ENCODE data around the gene PRKG2. TPM values are rescaled to one million over a fixed set of nuclear protein-coding genes. Genes with fewer than 3 reads are reported as not detected.

Gene PRKG2
- total and polyA plus RNA-seq, 8 donors = 0.59 to 4.9 (median 0.90) TPM

DNA sequence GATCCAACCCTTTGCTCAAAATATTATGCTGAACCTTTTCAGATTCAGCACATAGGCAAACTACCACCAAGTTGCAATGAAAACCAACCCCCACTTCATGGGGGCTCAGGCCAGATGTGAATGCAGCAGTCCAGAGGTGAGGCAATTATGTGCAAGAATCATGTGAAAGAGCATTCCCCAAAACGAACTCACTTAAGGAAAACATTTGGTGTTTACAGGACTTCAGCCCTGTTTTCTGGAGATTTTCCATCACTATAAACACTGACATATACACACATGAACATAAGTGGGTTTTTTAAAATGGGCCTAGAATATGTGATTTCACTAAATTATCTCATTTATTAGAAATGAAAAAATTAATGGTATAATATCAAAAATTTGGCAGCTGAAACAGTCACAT is 153.0 kb downstream of the PRKG2 start:
- intact Hi-C loops (cut with DNase I) = no loop called here
- WGBS, 2 donors = 27 to 34% methylated on average over 1 of the region's 1 CpG
- TF ChIP-seq, protein P1, sequence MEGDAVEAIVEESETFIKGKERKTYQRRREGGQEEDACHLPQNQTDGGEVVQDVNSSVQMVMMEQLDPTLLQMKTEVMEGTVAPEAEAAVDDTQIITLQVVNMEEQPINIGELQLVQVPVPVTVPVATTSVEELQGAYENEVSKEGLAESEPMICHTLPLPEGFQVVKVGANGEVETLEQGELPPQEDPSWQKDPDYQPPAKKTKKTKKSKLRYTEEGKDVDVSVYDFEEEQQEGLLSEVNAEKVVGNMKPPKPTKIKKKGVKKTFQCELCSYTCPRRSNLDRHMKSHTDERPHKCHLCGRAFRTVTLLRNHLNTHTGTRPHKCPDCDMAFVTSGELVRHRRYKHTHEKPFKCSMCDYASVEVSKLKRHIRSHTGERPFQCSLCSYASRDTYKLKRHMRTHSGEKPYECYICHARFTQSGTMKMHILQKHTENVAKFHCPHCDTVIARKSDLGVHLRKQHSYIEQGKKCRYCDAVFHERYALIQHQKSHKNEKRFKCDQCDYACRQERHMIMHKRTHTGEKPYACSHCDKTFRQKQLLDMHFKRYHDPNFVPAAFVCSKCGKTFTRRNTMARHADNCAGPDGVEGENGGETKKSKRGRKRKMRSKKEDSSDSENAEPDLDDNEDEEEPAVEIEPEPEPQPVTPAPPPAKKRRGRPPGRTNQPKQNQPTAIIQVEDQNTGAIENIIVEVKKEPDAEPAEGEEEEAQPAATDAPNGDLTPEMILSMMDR (IDR thresholded peaks at IDR 0.05) = no peak
- Histone ChIP-seq H3K27ac (no peak overlapping the region), H3K27me3 (no peaks in the 10 kb centered on the region), H3K4me1 (no peaks in the 10 kb centered on the region), H3K36me3 (no peaks in the 10 kb centered on the region), H3K9me3 (no peaks in the 10 kb centered on the region), H3K4me3 (no peak overlapping the region)
- DNase-seq (no peak), ATAC-seq (no peak), FAIRE-seq (no peak)

DNA sequence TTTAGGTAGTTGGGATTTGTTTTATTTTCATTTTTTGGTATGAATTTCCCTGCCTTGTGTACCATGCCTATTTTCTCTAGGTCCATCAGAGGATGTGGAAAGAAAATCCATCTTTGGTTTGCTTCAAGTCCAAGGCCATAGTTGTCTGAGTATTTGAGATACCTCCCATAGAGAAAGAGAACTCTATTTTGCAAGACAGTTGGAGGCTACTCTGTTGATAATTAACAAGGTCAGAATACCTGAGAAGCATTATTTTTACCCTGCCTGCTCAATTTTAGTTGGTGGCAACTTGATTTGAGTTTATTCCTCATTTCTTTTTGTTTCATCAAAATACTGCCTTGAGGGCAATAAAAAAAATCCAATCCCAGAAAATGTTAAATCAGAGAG is 153.7 kb downstream of the PRKG2 start:
- Histone ChIP-seq H3K4me1 (no peaks in the 10 kb centered on the region), H3K27me3 (no peaks in the 10 kb centered on the region), H3K36me3 (no peaks in the 10 kb centered on the region), H3K27ac (no peak overlapping the region), H3K4me3 (no peak overlapping the region), H3K9me3 (no peaks in the 10 kb centered on the region)
- DNase-seq (no peak), FAIRE-seq (no peak), ATAC-seq (no peak)
- intact Hi-C loops (cut with DNase I) = no loop called here
- TF ChIP-seq, protein P1 (IDR thresholded peaks at IDR 0.05) = no peak

GRCh38 chr4:81060587-81061343 is 154.3 kb downstream of the PRKG2 start:
- no peak for FAIRE-seq
- H3K36me3 ChIP-seq = no peaks in the 10 kb centered on the region
- TF ChIP-seq, protein P1 (IDR thresholded peaks at IDR 0.05) = no peak
- H3K27ac ChIP-seq = no peak overlapping the region
- no peak for DNase-seq
- no peaks in the 10 kb centered on the region for H3K27me3 ChIP-seq
- ATAC-seq = no peak
- H3K4me1 ChIP-seq = no peaks in the 10 kb centered on the region
- intact Hi-C loops (cut with DNase I) = no loop called here
- no peaks in the 10 kb centered on the region for H3K9me3 ChIP-seq
- 73 to 79% methylated on average over 6 of the region's 6 CpGs for WGBS, 2 donors
- no peak overlapping the region for H3K4me3 ChIP-seq

DNA sequence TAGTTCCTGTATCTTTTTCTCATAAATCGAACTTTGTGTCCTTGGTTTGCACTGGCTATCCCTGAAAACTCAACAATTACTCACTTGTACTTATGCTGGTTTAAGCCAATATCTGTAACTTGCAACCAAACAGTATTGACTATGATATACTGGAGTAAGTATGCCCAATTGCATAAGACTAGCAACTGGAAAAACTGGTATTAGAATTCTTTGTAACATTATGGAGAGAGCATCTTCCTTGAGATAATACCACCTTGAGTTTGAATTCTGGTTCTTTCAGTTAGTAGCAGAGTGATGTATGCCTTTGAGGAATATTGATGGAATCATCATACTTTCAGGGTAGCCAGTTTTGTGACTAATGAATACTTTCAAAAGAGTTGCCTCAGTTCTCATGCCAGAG is 156.4 kb downstream of the PRKG2 start:
- no peak for ATAC-seq
- 19 to 52% methylated on average over 1 of the region's 1 CpG for WGBS, 2 donors
- Histone ChIP-seq H3K36me3 (no peaks in the 10 kb centered on the region), H3K27me3 (no peaks in the 10 kb centered on the region), H3K4me3 (no peak overlapping the region), H3K27ac (no peak overlapping the region), H3K4me1 (no peaks in the 10 kb centered on the region), H3K9me3 (no peaks in the 10 kb centered on the region)
- intact Hi-C loops (cut with DNase I) = loop anchor here in 1 of 3 donors (10.0 kb wide), 1 partner anchor 684 kb away; no protein-coding TSS in a partner anchor
- no peak for DNase-seq
- TF ChIP-seq, protein P1 (IDR thresholded peaks at IDR 0.05) = no peak
- FAIRE-seq = no peak

Data from pancreas (tissue), 10 donors.